ENCODE measurements around the gene THOC1. TPM values are rescaled to one million over a fixed set of nuclear protein-coding genes. Genes with fewer than 3 reads are reported as not detected.

Gene THOC1
- total and polyA plus RNA-seq, 7 donors: 8.7 to 18.5 (median 11.8) TPM

DNA sequence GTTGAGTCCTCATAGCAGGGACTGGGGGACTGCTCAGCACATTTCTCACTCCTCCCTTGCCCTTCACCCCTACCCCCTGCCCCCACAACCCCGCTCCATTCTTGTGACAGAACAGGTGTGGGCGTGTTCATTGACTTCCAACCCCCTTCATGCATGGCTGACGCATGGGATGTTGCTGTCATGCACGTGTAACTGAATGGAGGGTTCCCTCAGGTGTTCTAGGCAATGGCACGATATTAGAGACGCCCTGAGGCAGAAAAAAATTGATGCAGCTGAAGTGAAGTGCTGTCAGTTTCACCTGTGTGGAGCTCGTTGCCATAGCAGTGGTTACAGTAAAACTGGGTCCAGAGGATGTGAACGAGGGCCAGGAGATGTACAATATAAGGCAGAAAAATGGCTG lies 6.5 kb upstream of the THOC1 start:
- TF ChIP-seq, protein P1, sequence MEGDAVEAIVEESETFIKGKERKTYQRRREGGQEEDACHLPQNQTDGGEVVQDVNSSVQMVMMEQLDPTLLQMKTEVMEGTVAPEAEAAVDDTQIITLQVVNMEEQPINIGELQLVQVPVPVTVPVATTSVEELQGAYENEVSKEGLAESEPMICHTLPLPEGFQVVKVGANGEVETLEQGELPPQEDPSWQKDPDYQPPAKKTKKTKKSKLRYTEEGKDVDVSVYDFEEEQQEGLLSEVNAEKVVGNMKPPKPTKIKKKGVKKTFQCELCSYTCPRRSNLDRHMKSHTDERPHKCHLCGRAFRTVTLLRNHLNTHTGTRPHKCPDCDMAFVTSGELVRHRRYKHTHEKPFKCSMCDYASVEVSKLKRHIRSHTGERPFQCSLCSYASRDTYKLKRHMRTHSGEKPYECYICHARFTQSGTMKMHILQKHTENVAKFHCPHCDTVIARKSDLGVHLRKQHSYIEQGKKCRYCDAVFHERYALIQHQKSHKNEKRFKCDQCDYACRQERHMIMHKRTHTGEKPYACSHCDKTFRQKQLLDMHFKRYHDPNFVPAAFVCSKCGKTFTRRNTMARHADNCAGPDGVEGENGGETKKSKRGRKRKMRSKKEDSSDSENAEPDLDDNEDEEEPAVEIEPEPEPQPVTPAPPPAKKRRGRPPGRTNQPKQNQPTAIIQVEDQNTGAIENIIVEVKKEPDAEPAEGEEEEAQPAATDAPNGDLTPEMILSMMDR (IDR thresholded peaks at IDR 0.05): no peak
- DNase-seq: no peak
- WGBS, 3 donors: 81 to 88% (median 85%) methylated on average over 8 of the region's 8 CpGs
- peaks cover 4% of the 10 kb centered on the region for H3K4me1 ChIP-seq
- ATAC-seq: no peak
- intact Hi-C loops (cut with DNase I): no loop called here
- H3K36me3 ChIP-seq (ENCODE audit: insufficient read depth in 1 of 2, low read depth in 1 of 2): no peaks in the 10 kb centered on the region
- no peak overlapping the region for H3K4me3 ChIP-seq
- H3K9me3 ChIP-seq: peaks cover 6% of the 10 kb centered on the region
- H3K27me3 ChIP-seq (ENCODE audit: insufficient read depth in 3 of 3, low read length in 2 of 3): no peaks in the 10 kb centered on the region
- no peak overlapping the region for H3K27ac ChIP-seq

DNA sequence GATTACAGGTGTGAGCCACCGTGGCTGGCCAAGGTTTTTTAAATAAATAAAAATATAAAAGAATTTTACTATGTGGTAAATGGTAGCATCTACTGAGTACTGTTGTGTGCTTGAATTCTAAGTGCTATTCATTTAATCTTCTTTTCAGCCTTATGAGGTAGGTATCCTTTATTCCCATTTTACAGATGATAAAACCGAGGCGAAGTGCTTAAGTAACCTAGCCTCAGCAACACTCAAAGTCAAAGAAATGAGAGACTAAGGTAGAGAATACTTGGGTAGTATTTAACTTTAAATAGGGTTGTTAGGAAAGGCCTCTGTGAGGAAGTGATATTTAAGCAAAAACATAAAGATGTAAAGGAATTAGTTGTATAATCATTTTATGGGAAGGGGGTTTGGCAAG lies 5.7 kb upstream of the THOC1 start:
- no peak for ATAC-seq
- 94 to 96% (median 96%) methylated on average over 3 of the region's 3 CpGs for WGBS, 3 donors
- H3K36me3 ChIP-seq (ENCODE audit: insufficient read depth in 1 of 2, low read depth in 1 of 2): no peaks in the 10 kb centered on the region

DNA sequence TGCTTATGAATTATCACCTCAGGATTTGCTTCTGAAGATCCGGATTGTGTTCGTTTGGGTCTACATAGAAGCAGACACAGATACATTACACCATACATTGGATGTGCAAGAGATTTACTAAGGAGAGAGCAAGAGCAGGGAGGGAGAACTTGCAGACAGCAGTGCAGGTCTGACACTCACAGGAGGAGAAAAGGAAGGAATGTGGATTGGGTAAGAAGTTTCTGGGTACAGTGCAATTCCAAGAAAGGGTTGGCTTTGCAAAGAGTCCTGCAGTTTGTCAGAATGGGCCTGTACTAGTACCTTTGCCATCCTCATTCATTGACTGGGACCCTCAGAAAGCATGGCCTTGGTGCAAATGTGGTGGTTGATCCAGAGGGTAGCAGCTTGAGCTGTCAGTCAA lies 4.8 kb upstream of the THOC1 start:
- Histone ChIP-seq H3K27me3 (ENCODE audit: insufficient read depth in 3 of 3, low read length in 2 of 3) (no peaks in the 10 kb centered on the region), H3K4me3 (no peak overlapping the region), H3K4me1 (peaks cover 11% of the 10 kb centered on the region), H3K9me3 (no peaks in the 10 kb centered on the region), H3K36me3 (ENCODE audit: insufficient read depth in 1 of 2, low read depth in 1 of 2) (no peaks in the 10 kb centered on the region), H3K27ac (no peak overlapping the region)
- TF ChIP-seq, protein P1 (IDR thresholded peaks at IDR 0.05): no peak
- DNase-seq: no peak
- intact Hi-C loops (cut with DNase I): no loop called here
- 84 to 92% (median 92%) methylated on average over 2 of the region's 2 CpGs for WGBS, 3 donors
- ATAC-seq: no peak

More for the DNA sequence above, 5.7 kb upstream of the THOC1 start:
- no peak for DNase-seq
- TF ChIP-seq, protein P1 (IDR thresholded peaks at IDR 0.05): no peak
- Histone ChIP-seq H3K9me3 (peaks cover 6% of the 10 kb centered on the region), H3K27me3 (ENCODE audit: insufficient read depth in 3 of 3, low read length in 2 of 3) (no peaks in the 10 kb centered on the region), H3K4me1 (peaks cover 11% of the 10 kb centered on the region), H3K27ac (no peak overlapping the region), H3K4me3 (no peak overlapping the region)
- intact Hi-C loops (cut with DNase I): no loop called here

DNA sequence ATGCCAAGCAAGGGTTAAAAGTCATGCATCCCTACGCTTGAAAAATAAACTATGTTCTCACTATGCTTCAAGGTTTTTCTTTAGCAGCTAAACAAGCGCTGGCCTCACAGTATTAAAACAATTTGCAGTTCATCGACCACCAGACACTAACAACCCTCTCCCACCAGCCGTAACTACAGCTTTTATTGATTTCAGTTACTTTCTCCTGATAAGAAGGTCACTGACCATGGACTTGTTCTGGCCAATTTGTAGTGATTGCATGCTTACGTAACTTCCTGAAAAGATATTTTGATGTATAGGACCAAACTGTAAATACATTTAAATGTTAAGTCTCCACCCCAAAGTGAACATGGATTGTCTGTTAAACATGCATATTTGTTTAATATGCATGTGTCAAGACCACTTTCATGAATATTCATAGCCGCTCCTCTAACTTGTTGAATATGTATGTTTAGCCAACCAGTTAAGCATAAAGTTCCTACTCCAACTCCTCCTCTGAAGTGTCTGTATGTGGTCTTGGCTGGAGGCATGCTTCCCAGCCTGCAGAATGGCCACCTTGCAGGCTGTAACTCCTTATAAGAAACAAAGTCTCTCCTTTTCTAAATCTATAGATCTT lies 1.7 kb upstream of the THOC1 start:
- Histone ChIP-seq H3K4me3 (peak overlapping the region; percentile 76), H3K9me3 (no peaks in the 10 kb centered on the region), H3K4me1 (peaks cover 22% of the 10 kb centered on the region), H3K27ac (no peak overlapping the region), H3K36me3 (ENCODE audit: insufficient read depth in 1 of 2, low read depth in 1 of 2) (peaks cover 0 to 11% of the 10 kb centered on the region in 2 donors), H3K27me3 (ENCODE audit: insufficient read depth in 3 of 3, low read length in 2 of 3) (no peaks in the 10 kb centered on the region)
- ATAC-seq (no peak), DNase-seq (no peak)
- intact Hi-C loops (cut with DNase I): loop anchor here in 1 of 2 donors (5.0 kb wide), 1 partner anchor 107 kb away; no protein-coding TSS in a partner anchor
- TF ChIP-seq, protein P1 (IDR thresholded peaks at IDR 0.05): no peak
- WGBS, 3 donors: 84 to 89% (median 88%) methylated on average over 6 of the region's 6 CpGs

DNA sequence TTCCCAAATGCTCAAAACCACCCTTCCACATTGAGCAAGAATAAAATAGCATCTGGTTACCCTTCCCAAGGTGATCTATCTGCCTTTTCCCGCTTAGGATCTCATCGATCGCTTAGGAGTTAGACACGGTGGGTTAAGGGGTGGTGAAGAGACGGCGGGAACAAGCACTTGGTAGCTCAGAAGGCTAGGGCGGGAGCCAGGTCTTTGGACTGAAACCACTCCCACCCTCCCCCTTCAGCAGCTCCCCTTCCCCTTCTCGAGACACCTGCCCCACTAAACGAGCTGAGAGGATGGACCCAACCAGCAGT lies 513 bp downstream of the THOC1 start:
- TF ChIP-seq, protein P1 (IDR thresholded peaks at IDR 0.05): no peak
- DNase-seq: no peak
- peaks cover 0 to 34% of the 10 kb centered on the region in 2 donors for H3K36me3 ChIP-seq (ENCODE audit: insufficient read depth in 1 of 2, low read depth in 1 of 2)
- 0 to 1% (median 1%) methylated on average over 9 of the region's 9 CpGs for WGBS, 3 donors
- peak in 1 of 4 donors; percentile 3 for ATAC-seq
- peaks cover 22% of the 10 kb centered on the region for H3K4me1 ChIP-seq
- H3K27me3 ChIP-seq (ENCODE audit: insufficient read depth in 3 of 3, low read length in 2 of 3): no peaks in the 10 kb centered on the region
- H3K4me3 ChIP-seq: peak overlapping the region; percentile 76
- no peaks in the 10 kb centered on the region for H3K9me3 ChIP-seq
- intact Hi-C loops (cut with DNase I): loop anchor here (2.0 to 5.0 kb wide), 2 partner anchors 105 to 109 kb away; partner anchors contain the start of gene USP14 (in 1 of the 2)
- H3K27ac ChIP-seq: peak overlapping the region; percentile 79

Data from psoas muscle (tissue), 8 donors.